ENCODE measurements around the gene MED8. TPM values are rescaled to one million over a fixed set of nuclear protein-coding genes. Genes with fewer than 3 reads are reported as not detected.

MED8 gene
- total RNA-seq, 2 experiments from 2014 or later, result 35.6 to 36.9 TPM

DNA sequence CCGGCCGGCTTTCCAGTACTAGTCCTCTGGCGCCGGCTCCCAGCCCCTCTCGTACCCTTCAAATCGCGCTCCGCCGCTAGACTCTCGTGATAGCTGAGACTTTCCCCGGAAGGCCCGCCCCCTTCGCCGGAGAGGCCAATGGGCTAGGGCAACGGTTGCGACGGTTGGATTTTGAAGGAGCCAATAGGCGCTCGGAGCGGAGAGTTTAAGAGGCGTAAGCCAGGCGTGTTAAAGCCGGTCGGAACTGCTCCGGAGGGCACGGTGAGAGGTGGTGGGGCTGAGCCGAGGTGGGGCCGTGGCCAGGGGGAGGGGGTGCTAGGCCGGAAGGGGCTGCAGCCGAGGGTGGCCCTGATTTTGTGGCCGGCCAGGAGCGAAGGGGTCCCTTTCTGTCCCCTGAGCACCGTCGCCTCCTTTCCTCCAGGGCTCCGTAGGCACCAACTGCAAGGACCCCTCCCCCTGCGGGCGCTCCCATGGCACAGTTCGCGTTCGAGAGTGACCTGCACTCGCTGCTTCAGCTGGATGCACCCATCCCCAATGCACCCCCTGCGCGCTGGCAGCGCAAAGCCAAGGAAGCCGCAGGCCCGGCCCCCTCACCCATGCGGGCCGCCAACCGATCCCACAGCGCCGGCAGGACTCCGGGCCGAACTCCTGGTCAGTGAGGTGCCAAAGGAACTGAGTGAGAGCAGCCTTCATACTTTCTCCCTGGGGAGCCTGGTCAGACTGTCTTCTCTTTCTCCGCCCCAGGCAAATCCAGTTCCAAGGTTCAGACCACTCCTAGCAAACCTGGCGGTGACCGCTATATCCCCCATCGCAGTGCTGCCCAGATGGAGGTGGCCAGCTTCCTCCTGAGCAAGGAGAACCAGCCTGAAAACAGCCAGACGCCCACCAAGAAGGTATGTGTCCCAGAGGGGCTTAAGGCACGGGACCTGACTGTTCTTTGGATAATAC, 30.6 kb downstream of the MED8 start, which contains the start of gene CDC20:
Gene CDC20 (plus strand): TSS at position 236 of the 948 bp plus-strand sequence. CDS start 235 bp downstream, at position 471.
- Mint-ChIP-seq H3K9me3 (no peaks in the 10 kb centered on the region), H3K4me1 (peaks cover 58% of the 10 kb centered on the region), H3K27me3 (no peaks in the 10 kb centered on the region), H3K4me3 (peak within 1 kb of the TSS; percentile 98), H3K36me3 (ENCODE audit: low read depth) (peaks cover 63% of the 10 kb centered on the region), H3K27ac (peak within 1 kb of the TSS; percentile 80)
- POLR2A ChIA-PET, result interaction anchor here (0.7 to 4.3 kb wide), 17 partner anchors 9 to 676 kb away, joined by 3 to 73 read pairs (median 5); partner anchors contain the start of genes CFAP57, EBNA1BP2, ELOVL1 and HYI
- CTCF ChIA-PET, result interaction anchor here (0.7 to 1.6 kb wide), 7 partner anchors 9 to 881 kb away, joined by 3 to 22 read pairs (median 6); partner anchors contain the start of gene ELOVL1
- DNase-seq, result peak; percentile 100

DNA sequence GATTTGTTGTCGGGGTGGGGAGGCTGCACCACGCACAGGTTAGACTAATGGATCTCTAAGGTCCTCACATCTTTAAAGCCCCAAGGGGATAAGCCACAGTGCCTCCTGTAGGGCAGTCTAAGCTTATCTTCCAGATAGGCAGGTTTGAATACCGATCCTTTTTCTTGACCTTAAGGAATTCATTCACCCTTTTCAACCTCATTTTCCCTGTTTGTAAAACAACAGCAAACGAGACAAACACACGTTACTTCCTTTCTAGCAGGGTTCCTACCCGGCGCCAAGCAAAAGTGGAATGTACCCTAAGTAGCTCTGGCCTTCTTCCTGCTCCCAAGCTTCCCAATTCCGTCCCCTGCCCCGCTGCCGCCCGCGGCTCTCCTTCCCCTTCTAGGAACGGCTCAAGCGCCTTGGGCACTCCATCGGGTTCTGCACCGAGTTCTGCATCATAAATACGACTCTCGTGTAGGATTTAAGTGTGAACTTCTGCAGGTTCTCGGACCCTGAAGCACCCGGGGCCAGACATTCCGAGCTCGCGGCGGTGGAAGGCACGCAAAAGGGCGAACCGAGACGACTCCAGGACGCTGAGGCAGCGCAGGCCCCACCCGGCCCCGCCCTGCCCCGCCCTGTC, 31.4 kb downstream of the MED8 start:
- peak overlapping the region; percentile 98 for H3K4me3 Mint-ChIP-seq
- no peaks in the 10 kb centered on the region for H3K27me3 Mint-ChIP-seq
- DNase-seq, result no peak
- ChIA-PET CTCF (interaction anchor here (0.7 to 1.6 kb wide), 7 partner anchors 9 to 881 kb away, joined by 3 to 22 read pairs (median 6); partner anchors contain the start of gene ELOVL1), POLR2A (interaction anchor here (0.5 to 4.3 kb wide), 17 partner anchors 9 to 617 kb away, joined by 3 to 73 read pairs (median 5); partner anchors contain the start of genes CFAP57, EBNA1BP2, ELOVL1 and HYI)
- peak overlapping the region; percentile 80 for H3K27ac Mint-ChIP-seq
- no peaks in the 10 kb centered on the region for H3K9me3 Mint-ChIP-seq
- peaks cover 54% of the 10 kb centered on the region for H3K4me1 Mint-ChIP-seq
- peaks cover 55% of the 10 kb centered on the region for H3K36me3 Mint-ChIP-seq (ENCODE audit: low read depth)

DNA sequence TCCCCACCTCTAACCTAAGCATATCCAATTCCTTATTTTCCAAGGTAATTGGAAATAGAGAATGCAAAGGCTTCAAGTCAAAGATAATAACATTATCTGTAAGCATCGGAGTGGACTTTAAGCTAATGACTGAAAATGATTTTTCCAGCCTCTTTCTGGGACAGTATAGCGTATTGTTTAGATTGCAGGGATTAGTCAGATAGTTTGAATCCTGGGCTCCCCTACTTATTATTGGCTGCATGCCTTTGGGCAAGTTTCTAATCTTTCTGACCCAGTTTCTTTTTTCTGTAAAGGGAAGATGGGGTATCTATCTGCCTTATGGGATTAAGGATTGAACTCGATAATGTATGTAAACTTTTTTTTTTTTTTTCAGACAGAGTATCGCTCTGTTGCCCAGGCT, 32.3 kb downstream of the MED8 start:
- ChIA-PET POLR2A (interaction anchor here (4.3 kb wide), 1 partner anchor 11 kb away, joined by 73 read pairs; the partner anchor contains the start of gene ELOVL1), CTCF (interaction anchor here (0.8 to 1.2 kb wide), 2 partner anchors 33 to 130 kb away, joined by 3 read pairs; no protein-coding TSS in a partner anchor)
- Mint-ChIP-seq H3K9me3 (no peaks in the 10 kb centered on the region), H3K36me3 (ENCODE audit: low read depth) (peaks cover 45% of the 10 kb centered on the region), H3K27me3 (no peaks in the 10 kb centered on the region), H3K4me1 (peaks cover 46% of the 10 kb centered on the region), H3K27ac (no peak overlapping the region), H3K4me3 (peak overlapping the region; percentile 98)
- DNase-seq, result no peak

DNA sequence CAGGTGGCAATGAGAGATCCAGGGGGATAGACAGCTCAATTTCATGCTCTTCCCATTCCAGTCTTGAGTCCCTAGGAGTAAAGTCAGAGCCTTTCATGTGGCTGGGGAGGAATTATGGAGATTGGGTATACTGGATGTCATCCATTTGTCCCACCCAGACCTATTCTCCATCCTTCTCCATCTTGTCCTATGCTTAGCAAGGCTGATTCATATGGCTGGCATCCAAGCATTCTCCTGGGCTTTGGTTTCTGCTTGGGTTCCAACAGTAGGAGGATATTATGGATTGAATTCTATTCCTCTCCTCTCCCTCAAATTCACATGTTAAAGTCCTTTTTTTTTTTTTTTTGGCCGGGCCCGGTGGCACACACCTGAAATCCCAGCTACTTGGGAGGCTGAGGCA, 34.7 kb downstream of the MED8 start:
- Mint-ChIP-seq H3K27me3 (no peaks in the 10 kb centered on the region), H3K36me3 (ENCODE audit: low read depth) (peaks cover 22% of the 10 kb centered on the region), H3K4me1 (peaks cover 23% of the 10 kb centered on the region), H3K9me3 (no peaks in the 10 kb centered on the region), H3K27ac (no peak overlapping the region), H3K4me3 (no peak overlapping the region)
- POLR2A ChIA-PET, result interaction anchor here (1.3 kb wide), 1 partner anchor 12 kb away, joined by 6 read pairs; the partner anchor contains the start of gene ELOVL1
- no peak for DNase-seq
- CTCF ChIA-PET, result interaction anchor here (0.9 kb wide), 1 partner anchor 8 kb away, joined by 4 read pairs; no protein-coding TSS in a partner anchor

DNA sequence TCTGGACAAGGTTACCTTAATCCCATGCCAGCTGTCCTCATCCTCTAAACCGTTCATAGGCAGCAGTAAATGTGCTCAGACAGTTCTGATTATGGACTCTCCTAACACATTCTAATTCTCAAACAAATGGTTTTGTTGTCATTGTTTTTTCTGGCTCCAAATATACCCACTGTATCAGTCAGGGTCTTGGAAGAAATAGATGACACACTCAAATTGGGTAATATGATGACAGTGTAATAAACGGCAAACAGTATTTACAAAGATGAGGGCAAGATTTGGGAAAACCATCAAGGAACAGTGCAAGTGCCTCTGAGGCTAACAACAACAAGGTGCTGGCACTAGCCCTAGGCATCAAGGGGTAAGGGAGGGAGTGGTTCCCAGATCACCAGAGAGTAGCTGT, 35.1 kb downstream of the MED8 start:
- DNase-seq, result no peak
- peaks cover 18% of the 10 kb centered on the region for H3K36me3 Mint-ChIP-seq (ENCODE audit: low read depth)
- POLR2A ChIA-PET, result interaction anchor here (1.3 kb wide), 1 partner anchor 13 kb away, joined by 4 read pairs; no protein-coding TSS in a partner anchor
- H3K4me1 Mint-ChIP-seq, result peaks cover 22% of the 10 kb centered on the region
- no peaks in the 10 kb centered on the region for H3K9me3 Mint-ChIP-seq
- H3K4me3 Mint-ChIP-seq, result no peak overlapping the region
- no peak overlapping the region for H3K27ac Mint-ChIP-seq
- H3K27me3 Mint-ChIP-seq, result no peaks in the 10 kb centered on the region
- CTCF ChIA-PET, result no interaction called here

DNA sequence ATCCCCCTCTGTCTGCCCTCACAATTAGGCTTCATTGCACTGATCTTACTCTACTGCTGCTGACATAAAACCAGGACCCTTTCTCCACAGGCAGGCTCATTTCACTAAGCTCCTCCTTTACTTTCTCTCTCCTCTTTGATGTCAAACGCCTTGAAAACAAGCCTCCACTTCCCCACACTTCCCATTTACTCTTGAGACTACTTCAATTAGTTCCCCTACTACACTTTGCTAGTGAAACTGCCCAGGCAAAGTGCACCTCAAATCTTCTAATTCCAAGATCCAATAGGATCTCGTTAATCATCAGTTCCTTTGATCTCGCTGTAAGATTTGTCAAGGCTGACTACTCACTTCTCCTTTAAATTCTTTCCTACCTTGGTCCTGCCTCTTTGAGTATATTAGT, 36.7 kb downstream of the MED8 start:
- Mint-ChIP-seq H3K9me3 (no peaks in the 10 kb centered on the region), H3K36me3 (ENCODE audit: low read depth) (peaks cover 13% of the 10 kb centered on the region), H3K4me3 (no peak overlapping the region), H3K27ac (no peak overlapping the region), H3K4me1 (peaks cover 16% of the 10 kb centered on the region), H3K27me3 (no peaks in the 10 kb centered on the region)
- ChIA-PET POLR2A (interaction anchor here (0.9 to 1.3 kb wide), 2 partner anchors 14 to 37 kb away, joined by 3 to 4 read pairs; no protein-coding TSS in a partner anchor), CTCF (interaction anchor here (0.5 kb wide), 1 partner anchor 99 kb away, joined by 3 read pairs; no protein-coding TSS in a partner anchor)
- no peak for DNase-seq

DNA sequence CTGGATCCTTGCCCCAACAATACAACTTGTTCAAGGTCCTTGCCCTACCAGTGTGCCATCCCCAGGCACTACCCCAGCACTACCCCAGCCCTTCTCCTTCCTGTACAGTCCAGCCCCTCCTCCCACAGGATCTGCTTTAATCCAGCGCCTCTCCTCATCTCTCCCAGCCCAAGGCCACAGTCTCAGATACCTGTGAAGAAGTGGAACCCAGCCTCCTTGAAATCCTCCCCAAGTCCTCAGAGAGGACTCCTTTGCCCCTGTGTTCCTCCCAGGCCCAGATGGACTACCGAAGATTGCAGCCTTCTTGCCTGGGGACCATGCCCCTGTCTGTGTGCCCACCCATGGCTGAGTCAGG, 37.3 kb downstream of the MED8 start:
- H3K27ac Mint-ChIP-seq, result no peak overlapping the region
- ChIA-PET CTCF (no interaction called here), POLR2A (interaction anchor here (0.9 kb wide), 1 partner anchor 38 kb away, joined by 3 read pairs; no protein-coding TSS in a partner anchor)
- no peaks in the 10 kb centered on the region for H3K9me3 Mint-ChIP-seq
- peaks cover 14% of the 10 kb centered on the region for H3K4me1 Mint-ChIP-seq
- DNase-seq, result no peak
- no peaks in the 10 kb centered on the region for H3K27me3 Mint-ChIP-seq
- H3K36me3 Mint-ChIP-seq (ENCODE audit: low read depth), result peaks cover 13% of the 10 kb centered on the region
- H3K4me3 Mint-ChIP-seq, result no peak overlapping the region

DNA sequence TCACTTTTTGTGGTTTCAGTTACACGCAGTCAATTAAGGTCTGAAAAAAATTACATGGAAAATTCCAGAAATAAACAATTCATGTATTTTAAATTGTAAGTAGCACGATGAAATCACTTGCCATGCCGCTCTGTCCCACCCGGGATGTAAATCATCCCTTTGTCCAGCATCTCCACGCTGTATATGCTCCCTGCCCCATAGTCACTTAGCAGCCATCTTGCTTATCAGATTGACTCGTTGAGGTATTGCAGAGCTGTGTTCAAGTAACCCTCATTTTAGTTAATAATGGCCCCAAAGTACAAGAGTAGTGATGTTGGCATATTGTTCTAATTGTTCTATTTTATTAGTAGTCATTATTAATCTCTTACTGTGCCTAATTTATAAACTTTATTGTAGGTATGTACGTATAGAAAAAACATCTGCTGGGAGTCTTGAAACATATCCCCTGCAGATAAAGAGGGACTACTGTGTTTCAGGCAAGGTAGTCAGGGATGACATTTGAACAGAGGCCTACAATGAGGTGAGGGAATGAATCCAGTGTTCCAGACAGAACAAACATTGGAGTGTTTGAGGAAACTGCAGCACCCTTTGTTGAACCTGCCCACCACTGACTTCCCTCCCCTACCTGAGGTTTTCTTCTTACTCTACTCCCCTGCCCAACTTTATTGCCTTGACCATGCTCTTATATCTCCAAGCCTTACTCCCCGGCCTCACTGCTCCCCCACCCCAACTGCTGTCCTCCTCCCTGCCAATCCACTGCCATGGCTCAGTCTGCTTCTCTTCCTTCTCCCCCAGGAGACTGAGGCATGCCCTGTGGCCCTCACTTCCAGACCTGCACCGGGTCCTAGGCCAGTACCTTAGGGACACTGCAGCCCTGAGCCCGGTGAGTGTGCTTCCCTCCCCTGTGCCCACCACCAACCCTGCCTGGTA, 37.9 kb downstream of the MED8 start:
- DNase-seq, result no peak
- no peak overlapping the region for H3K27ac Mint-ChIP-seq
- H3K4me1 Mint-ChIP-seq, result peaks cover 8% of the 10 kb centered on the region
- peaks cover 3% of the 10 kb centered on the region for H3K27me3 Mint-ChIP-seq
- peaks cover 10% of the 10 kb centered on the region for H3K36me3 Mint-ChIP-seq (ENCODE audit: low read depth)
- CTCF ChIA-PET, result no interaction called here
- H3K4me3 Mint-ChIP-seq, result no peak overlapping the region
- H3K9me3 Mint-ChIP-seq, result no peaks in the 10 kb centered on the region
- POLR2A ChIA-PET, result no interaction called here

DNA sequence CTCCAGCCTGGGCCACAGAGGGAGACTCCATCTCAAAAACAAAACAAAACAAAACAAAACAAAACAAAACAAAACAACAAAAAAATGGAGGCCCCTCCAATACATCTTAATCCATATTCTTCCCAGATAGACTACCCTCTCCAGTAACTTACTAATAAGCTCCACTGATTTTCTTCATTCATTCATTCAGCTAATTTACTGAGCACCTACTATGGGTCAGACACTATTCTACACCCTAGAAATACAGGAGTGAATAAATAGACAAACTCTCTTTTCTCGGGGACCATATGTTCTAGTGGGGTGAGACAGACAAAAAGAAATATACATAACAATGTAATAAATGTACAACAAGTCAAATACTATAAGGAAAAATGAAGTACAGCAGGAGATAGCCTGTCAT, 38.6 kb downstream of the MED8 start:
- Mint-ChIP-seq H3K36me3 (ENCODE audit: low read depth) (peaks cover 6% of the 10 kb centered on the region), H3K9me3 (no peaks in the 10 kb centered on the region), H3K27me3 (peaks cover 3% of the 10 kb centered on the region), H3K4me1 (peaks cover 8% of the 10 kb centered on the region), H3K27ac (no peak overlapping the region), H3K4me3 (no peak overlapping the region)
- ChIA-PET CTCF (no interaction called here), POLR2A (no interaction called here)
- DNase-seq, result no peak

DNA sequence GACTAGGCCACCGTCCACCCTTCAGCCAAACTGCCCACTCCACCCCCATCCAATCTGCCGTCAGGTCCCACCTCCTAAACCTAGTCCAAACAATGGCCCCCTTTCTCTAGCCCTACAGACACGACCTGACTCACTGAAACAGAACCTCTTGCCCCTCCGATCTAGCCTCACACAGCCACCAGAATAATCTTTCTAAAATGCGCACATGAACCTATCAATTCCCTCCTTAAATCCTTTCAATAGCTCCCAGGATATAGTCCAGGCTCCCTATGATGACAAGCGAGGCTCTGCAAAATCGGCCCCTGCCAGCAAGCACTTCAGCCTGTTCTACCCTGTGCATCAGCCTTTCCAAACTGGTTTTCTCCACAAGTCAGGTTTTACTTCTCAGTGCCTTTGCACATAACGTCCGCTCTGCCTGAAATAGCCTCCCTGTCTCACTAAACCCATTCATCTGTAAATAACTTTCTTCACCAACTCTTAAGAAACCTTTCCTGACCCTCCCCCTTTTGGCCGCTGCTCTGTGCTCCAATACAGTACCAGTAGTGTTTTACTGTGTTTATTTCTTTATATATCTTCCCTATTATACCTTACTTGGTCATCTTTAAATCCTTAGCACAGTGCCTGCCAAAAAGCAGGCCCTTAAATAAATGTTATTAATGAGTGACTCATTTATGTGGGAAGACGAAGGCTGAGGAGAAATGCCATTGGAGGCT, 39.9 kb downstream of the MED8 start:
- ChIA-PET POLR2A (no interaction called here), CTCF (no interaction called here)
- Mint-ChIP-seq H3K9me3 (no peaks in the 10 kb centered on the region), H3K27ac (peak overlapping the region; percentile 77), H3K36me3 (ENCODE audit: low read depth) (peaks cover 3% of the 10 kb centered on the region), H3K4me3 (peak overlapping the region; percentile 77), H3K27me3 (peaks cover 3% of the 10 kb centered on the region), H3K4me1 (peaks cover 10% of the 10 kb centered on the region)
- DNase-seq, result no peak

DNA sequence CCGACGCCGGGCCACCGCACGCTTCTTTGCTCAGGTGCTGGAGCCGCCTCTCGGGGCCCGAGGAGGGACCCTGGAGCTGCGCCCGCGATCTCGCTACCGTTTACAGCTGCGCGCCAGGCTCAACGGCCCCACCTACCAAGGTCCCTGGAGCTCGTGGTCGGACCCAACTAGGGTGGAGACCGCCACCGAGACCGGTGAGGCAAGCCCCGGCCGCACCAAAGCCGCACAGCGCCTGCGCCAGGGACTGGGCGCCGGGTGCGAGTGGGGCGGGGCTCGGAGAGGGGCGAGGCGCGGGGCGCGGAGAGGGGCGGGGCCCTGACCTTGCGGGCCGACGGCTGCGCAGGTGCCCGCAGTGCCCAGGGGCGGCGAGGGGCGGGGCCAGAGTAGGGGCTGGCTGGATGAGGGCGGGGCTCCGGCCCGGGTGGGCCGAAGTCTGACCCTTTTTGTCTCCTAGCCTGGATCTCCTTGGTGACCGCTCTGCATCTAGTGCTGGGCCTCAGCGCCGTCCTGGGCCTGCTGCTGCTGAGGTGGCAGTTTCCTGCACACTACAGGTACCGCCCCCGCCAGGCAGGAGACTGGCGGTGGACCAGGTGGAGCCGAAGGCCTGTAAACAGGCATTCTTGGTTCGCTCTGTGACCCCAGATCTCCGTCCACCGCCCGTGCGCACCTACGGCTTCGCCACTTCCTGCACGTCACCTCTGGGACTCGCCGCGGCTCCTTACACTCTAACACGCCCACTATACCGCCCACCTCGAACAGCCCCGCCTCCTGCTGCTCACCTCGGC, 40.6 kb downstream of the MED8 start:
- Mint-ChIP-seq H3K27ac (peak overlapping the region; percentile 77), H3K4me1 (peaks cover 10% of the 10 kb centered on the region), H3K4me3 (peak overlapping the region; percentile 77), H3K9me3 (no peaks in the 10 kb centered on the region), H3K27me3 (peaks cover 3% of the 10 kb centered on the region), H3K36me3 (ENCODE audit: low read depth) (no peaks in the 10 kb centered on the region)
- ChIA-PET POLR2A (interaction anchor here (0.6 to 1.0 kb wide), 2 partner anchors 10 to 106 kb away, joined by 3 to 4 read pairs; partner anchors contain the start of gene CDC20), CTCF (interaction anchor here (0.6 kb wide), 1 partner anchor 26 kb away, joined by 3 read pairs; no protein-coding TSS in a partner anchor)
- peak; percentile 73 for DNase-seq

All from activated CD4-positive, alpha-beta memory T cell treated with anti-CD3 and anti-CD28 coated beads, Interleukin-2, amount 10 ng/mL, durations not matched to agents 7 days and 5 days (primary cell).